Activated CD8-positive, alpha-beta memory T cell treated with anti-CD3 and anti-CD28 coated beads for 4 hours (primary cell): ENCODE measurements around the gene FRAS1.
"Not testable (repeated sequence)": the region's sequence is repeated elsewhere in the genome, so short reads cannot be mapped to it uniquely, and the experiment has no call there.

Experiments
- DNase-seq, 2 donors: peaks; one replicate each; pipeline ENCODE4 v3.0.0-alpha.2; 2020; ENCODE audit warnings: low read depth in 2 of 2

The FRAS1 gene

GRCh38 chr4:78545275-78546246 is 488.4 kb downstream of the FRAS1 start:
- no peak for DNase-seq

- DNase-seq = not testable (repeated sequence)
These were observed 490.8 kb downstream of the FRAS1 start for GRCh38 chr4:78547899-78548298.

- not testable (repeated sequence) for DNase-seq
These were observed 491.8 kb downstream of the FRAS1 start for GRCh38 chr4:78548889-78549288.

- no peak for DNase-seq
These were observed 494.6 kb downstream of the FRAS1 start, which contains the start of gene ANXA3 for GRCh38 chr4:78551420-78552351. Gene ANXA3 (plus strand): TSS chr4:78551770. CDS start chr4:78554474, 2,704 bp downstream.

GRCh38 chr4:78552389-78553042 is 495.4 kb downstream of the FRAS1 start:
- no peak for DNase-seq

- no peak for DNase-seq
These were observed 495.9 kb downstream of the FRAS1 start for GRCh38 chr4:78553043-78553396.

- DNase-seq = no peak
These were observed 496.5 kb downstream of the FRAS1 start for GRCh38 chr4:78553529-78554060.

GRCh38 chr4:78556665-78557064 is 499.5 kb downstream of the FRAS1 start:
- DNase-seq = no peak

GRCh38 chr4:78557841-78558240 is 500.7 kb downstream of the FRAS1 start:
- DNase-seq = no peak

GRCh38 chr4:78558410-78558809 is 501.3 kb downstream of the FRAS1 start:
- no peak for DNase-seq

- no peak for DNase-seq
These were observed 503.3 kb downstream of the FRAS1 start for GRCh38 chr4:78560296-78560963.

- no peak for DNase-seq
These were observed 504.6 kb downstream of the FRAS1 start for GRCh38 chr4:78561677-78562076.

- DNase-seq = no peak
These were observed 505.6 kb downstream of the FRAS1 start for GRCh38 chr4:78562687-78563086.

GRCh38 chr4:78565971-78566372 is 508.8 kb downstream of the FRAS1 start:
- no peak for DNase-seq

GRCh38 chr4:78566834-78567499 is 509.8 kb downstream of the FRAS1 start:
- DNase-seq = no peak

- no peak for DNase-seq
These were observed 510.5 kb downstream of the FRAS1 start for GRCh38 chr4:78567500-78568060.

GRCh38 chr4:78568640-78569305 is 511.6 kb downstream of the FRAS1 start:
- DNase-seq = no peak

- no peak for DNase-seq
These were observed 512.2 kb downstream of the FRAS1 start for GRCh38 chr4:78569306-78569821.

GRCh38 chr4:78570117-78570516 is 513.0 kb downstream of the FRAS1 start:
- no peak for DNase-seq
